Testis (tissue), 3 donors: ENCODE results near the gene RHBDF1. TPM values are rescaled to one million over a fixed set of nuclear protein-coding genes. Genes with fewer than 3 reads are reported as not detected.

ENCODE experiments used
- DNase-seq: peaks from one replicate; pipeline ENCODE4 v3.0.0-alpha.2; 2019
- H3K27ac ChIP-seq, 2 donors: fragments of 200-600 bp; sonication (generic); one replicate each; pipeline ENCODE4 v1.5.1; 2019
- H3K27me3 ChIP-seq: fragments of 200-600 bp; sonication (generic); one replicate; pipeline ENCODE4 v1.5.1; 2019
- H3K36me3 ChIP-seq: fragments of 200-600 bp; sonication (generic); one replicate; pipeline ENCODE4 v1.5.1; 2017; ENCODE audit warnings: low read depth; ENCODE audit errors: missing control alignments
- H3K4me1 ChIP-seq: fragments of 200-600 bp; sonication (generic); one replicate; pipeline ENCODE4 v1.5.1; 2019
- H3K4me3 ChIP-seq, 2 donors: fragments of 200-600 bp; sonication (generic); one replicate each; pipeline ENCODE4 v1.5.1; 2017 to 2019
- H3K9me3 ChIP-seq: fragments of 200-600 bp; sonication (generic); one replicate; pipeline ENCODE4 v1.5.1; 2017
- CTCF ChIP-seq, 3 experiments: fragments of 450-650 bp in 2 of 3; fragments of 200-600 bp in 1 of 3; sonication (generic) in 1 of 3; IDR thresholded peaks; one replicate each; pipeline ENCODE4 v1.5.1; 2016 to 2019; ENCODE audit warnings: antibody characterized with exemption in 3 of 3, mild to moderate bottlenecking in 2 of 3, moderate library complexity in 1 of 3
- POLR2A ChIP-seq: fragments of 450-650 bp; IDR thresholded peaks from one replicate; pipeline ENCODE4 v1.6.1; 2017; ENCODE audit warnings: antibody characterized with exemption, mild to moderate bottlenecking, moderate library complexity
- WGBS, 2 donors: methylation state at CpG; one replicate each; pipeline ENCODE4 v1.1.5; 2018; 5-methylcytosine and 5-hydroxymethylcytosine counted together
- intact Hi-C: fragments of 100-400 bp; cut with DNase I; formaldehyde crosslinking; loops from one replicate; pipeline ENCODE4 v1.15.1; 2023; ENCODE audit warnings: low total_unique reads
- polyA plus RNA-seq: library from polyadenylated mRNA; stranded (reverse); fragments of 350-450 nt; fragmentation: Illumina TruSeq; extraction: RNeasy Lipid Tissue Mini Kit (QIAGEN cat#74804); gene quantifications from one replicate; pipeline ENCODE4 v1.2.3, GENCODE V29; 2014; ENCODE audit warnings: low read depth, low replicate concordance; ENCODE audit not compliant: insufficient read depth
- total RNA-seq, 2 donors: library from RNA; depleted of rRNA; stranded (reverse); fragments of >200 nt; gene quantifications; one replicate each; pipeline ENCODE4 v1.2.3, GENCODE V29; 2016

The RHBDF1 gene
- total and polyA plus RNA-seq, 3 donors from 2014 or later = 15.9 to 22.5 (median 18.3) TPM

GRCh38 chr16:118857-119256 is 46.4 kb upstream of the RHBDF1 start:
- Histone ChIP-seq H3K36me3 (no peaks in the 10 kb centered on the region), H3K9me3 (no peaks in the 10 kb centered on the region), H3K27me3 (no peaks in the 10 kb centered on the region), H3K4me1 (no peaks in the 10 kb centered on the region), H3K27ac (no peak overlapping the region), H3K4me3 (no peak overlapping the region)
- TF ChIP-seq POLR2A (no peak), CTCF (IDR thresholded peaks at IDR 0.05) (no peak)
- intact Hi-C loops = no loop called here
- 90 to 97% methylated on average over 2 of the region's 2 CpGs for WGBS, 2 donors
- no peak for DNase-seq

GRCh38 chr16:117379-118365 is 45.2 kb upstream of the RHBDF1 start:
- TF ChIP-seq POLR2A (no peak), CTCF (IDR thresholded peaks at IDR 0.05) (peak; percentile 41 to 65 (median 51))
- H3K27me3 ChIP-seq = no peaks in the 10 kb centered on the region
- no peak overlapping the region for H3K4me3 ChIP-seq
- intact Hi-C loops = no loop called here
- DNase-seq = peak; percentile 56
- H3K9me3 ChIP-seq = no peaks in the 10 kb centered on the region
- WGBS, 2 donors = 72 to 80% methylated on average over 15 to 19 of the region's 19 CpGs
- no peaks in the 10 kb centered on the region for H3K36me3 ChIP-seq
- H3K27ac ChIP-seq = no peak overlapping the region
- H3K4me1 ChIP-seq = no peaks in the 10 kb centered on the region

- 83 to 91% methylated on average over 7 of the region's 7 CpGs for WGBS, 2 donors
- intact Hi-C loops = no loop called here
- DNase-seq = no peak
Measured at GRCh38 chr16:116015-116414, 43.6 kb upstream of the RHBDF1 start.

GRCh38 chr16:114327-114726 is 41.9 kb upstream of the RHBDF1 start:
- TF ChIP-seq CTCF (IDR thresholded peaks at IDR 0.05) (no peak), POLR2A (no peak)
- H3K4me3 ChIP-seq = no peak overlapping the region
- intact Hi-C loops = no loop called here
- H3K36me3 ChIP-seq = no peaks in the 10 kb centered on the region
- no peaks in the 10 kb centered on the region for H3K27me3 ChIP-seq
- WGBS, 2 donors = 88 to 98% methylated on average over 2 of the region's 2 CpGs
- no peaks in the 10 kb centered on the region for H3K4me1 ChIP-seq
- no peak for DNase-seq
- no peak overlapping the region for H3K27ac ChIP-seq
- no peaks in the 10 kb centered on the region for H3K9me3 ChIP-seq

More at GRCh38 chr16:116015-116414, 43.6 kb upstream of the RHBDF1 start:
- Histone ChIP-seq H3K27ac (no peak overlapping the region), H3K9me3 (no peaks in the 10 kb centered on the region), H3K36me3 (no peaks in the 10 kb centered on the region), H3K4me3 (no peak overlapping the region), H3K4me1 (no peaks in the 10 kb centered on the region), H3K27me3 (no peaks in the 10 kb centered on the region)
- no peak for TF ChIP-seq CTCF (IDR thresholded peaks at IDR 0.05)
- TF ChIP-seq POLR2A = no peak
